ENCODE data around the gene VARS1. TPM values are rescaled to one million over a fixed set of nuclear protein-coding genes. Genes with fewer than 3 reads are reported as not detected.
A peak's percentile ranks its signal among the peaks of the same experiment; 100 is the strongest.

VARS1 gene
- total and polyA plus RNA-seq, 2 of the 8 experiments (the other 6 are each of a cell fraction or from before 2014, with no cell fraction given) = 53.5 to 162 TPM

DNA sequence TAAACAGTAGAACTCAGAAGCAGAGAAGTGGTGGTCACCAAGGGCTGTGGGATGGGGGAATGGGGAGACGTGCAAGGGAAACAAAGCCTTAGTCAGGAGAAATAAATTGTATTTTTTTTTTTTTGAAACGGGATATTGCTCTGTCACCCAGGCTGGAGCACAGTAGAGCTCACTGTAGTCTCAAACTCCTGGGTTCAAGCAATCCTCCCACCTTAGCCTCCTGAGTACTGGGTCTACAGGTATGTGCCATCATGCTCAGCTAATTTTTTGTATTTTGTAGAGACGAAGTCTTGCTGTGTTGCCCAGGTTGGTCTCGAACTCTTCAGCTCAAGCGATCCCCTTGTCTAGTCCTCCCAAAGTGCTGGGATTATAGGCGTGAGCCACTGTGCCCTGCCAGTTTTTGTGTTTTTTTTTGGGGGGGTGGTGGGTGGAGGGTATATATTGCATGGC, 35.4 kb upstream of the VARS1 start:
- H3K4ac ChIP-seq (replicated peaks; ENCODE audit: insufficient read length, low read depth, low read length) = no peak overlapping the region
- peak overlapping the region; percentile 60 to 91 (median 80) for H3K4me3 ChIP-seq (ENCODE audit: extremely low read depth in 1 of 4, insufficient read depth in 2 of 4, low read depth in 3 of 4, low read length in 4 of 4)
- H3K79me2 ChIP-seq (ENCODE audit: control insufficient read depth in 1 of 2, insufficient read depth in 2 of 2, low read length in 2 of 2) = peaks cover 6 to 35% of the 10 kb centered on the region in 2 experiments
- no peak overlapping the region for H4K8ac ChIP-seq (ENCODE audit: extremely low read depth, insufficient read depth, low read length)
- no peak overlapping the region for H2BK12ac ChIP-seq (ENCODE audit: low read depth, low read length)
- no peaks in the 10 kb centered on the region for H3K27me3 ChIP-seq (replicated peaks in 1 of 4; ENCODE audit: control insufficient read depth in 3 of 4, extremely low read depth in 1 of 4, insufficient read depth in 3 of 4, low read length in 3 of 4)
- no peak overlapping the region for H2BK5ac ChIP-seq (ENCODE audit: low read depth, low read length)
- peaks cover 0 to 6% (median under 1%) of the 10 kb centered on the region in 4 experiments; a peak in 2 of 8 replicates for H3K36me3 ChIP-seq (ENCODE audit: control insufficient read depth in 2 of 4, insufficient read depth in 4 of 4, low read length in 3 of 4)
- no peak overlapping the region for H3K18ac ChIP-seq (ENCODE audit: extremely low read depth, low read length)
- H3K23me2 ChIP-seq (ENCODE audit: low read depth, low read length) = peaks cover 16% of the 10 kb centered on the region
- H4K5ac ChIP-seq (ENCODE audit: insufficient read length, low read depth, low read length) = no peak overlapping the region
- peaks cover 4 to 7% (median 4%) of the 10 kb centered on the region in 4 experiments; a peak in 6 of 7 replicates for H3K4me1 ChIP-seq (replicated peaks in 1 of 4; ENCODE audit: control insufficient read depth in 3 of 4, insufficient read depth in 4 of 4, low read length in 3 of 4)
- no peak overlapping the region for H2AFZ ChIP-seq (ENCODE audit: low read length)
- peaks cover 0 to 3% of the 10 kb centered on the region in 2 experiments for H4K20me1 ChIP-seq (replicated peaks in 1 of 2; ENCODE audit: control insufficient read depth in 1 of 2, insufficient read depth in 2 of 2, low read length in 2 of 2)
- peak overlapping the region in 1 of 4 experiments; percentile 69; a peak in 2 of 7 replicates for H3K9ac ChIP-seq (replicated peaks in 1 of 4; ENCODE audit: extremely low read depth in 1 of 4, low read depth in 3 of 4, low read length in 3 of 4)
- no peak overlapping the region for H3K56ac ChIP-seq (replicated peaks; ENCODE audit: insufficient read length, low read depth, low read length)
- no peak overlapping the region for H2BK20ac ChIP-seq (ENCODE audit: low read length)
- ChIA-PET CTCF (ENCODE audit: partially characterized antibody) (interaction anchor here (0.8 to 3.5 kb wide), 31 partner anchors 10 to 152 kb away, joined by 3 to 27 read pairs (median 6); partner anchors contain the start of genes LSM2, LY6G5C and MPIG6B), POLR2A (ENCODE audit: partially characterized antibody) (interaction anchor here (0.8 to 11.4 kb wide), 16 partner anchors 8 to 179 kb away, joined by 3 to 189 read pairs (median 4); partner anchors contain the start of genes BAG6, LSM2, LY6G5C and MPIG6B)
- no peak overlapping the region for H3K23ac ChIP-seq (ENCODE audit: insufficient read length)
- no peak overlapping the region for H3K27ac ChIP-seq (ENCODE audit: low read depth, low read length)
- no peak for DNase-seq (ENCODE audit: low read depth in 1 of 2, low spot score in 2 of 2)
- H3K79me1 ChIP-seq (ENCODE audit: low read depth, low read length) = peaks cover 2% of the 10 kb centered on the region; the same call in 1 of the 2 replicates
- no peak overlapping the region for H2BK15ac ChIP-seq (ENCODE audit: low read length)
- no peak overlapping the region for H4K91ac ChIP-seq (replicated peaks; ENCODE audit: insufficient read length, low read length)
- TF ChIP-seq CREB1 (IDR thresholded peaks at IDR 0.05) (no peak), BCL11A (IDR thresholded peaks at IDR 0.05; ENCODE audit: low read depth in 2 of 2, low read length in 2 of 2) (no peak), EZH2 (IDR thresholded peaks at IDR 0.05; ENCODE audit: low read depth, low read length, severe bottlenecking) (no peak), HDAC6 (IDR thresholded peaks at IDR 0.05; ENCODE audit: low read depth, low read length) (no peak)
- TF ChIP-seq, protein P1, sequence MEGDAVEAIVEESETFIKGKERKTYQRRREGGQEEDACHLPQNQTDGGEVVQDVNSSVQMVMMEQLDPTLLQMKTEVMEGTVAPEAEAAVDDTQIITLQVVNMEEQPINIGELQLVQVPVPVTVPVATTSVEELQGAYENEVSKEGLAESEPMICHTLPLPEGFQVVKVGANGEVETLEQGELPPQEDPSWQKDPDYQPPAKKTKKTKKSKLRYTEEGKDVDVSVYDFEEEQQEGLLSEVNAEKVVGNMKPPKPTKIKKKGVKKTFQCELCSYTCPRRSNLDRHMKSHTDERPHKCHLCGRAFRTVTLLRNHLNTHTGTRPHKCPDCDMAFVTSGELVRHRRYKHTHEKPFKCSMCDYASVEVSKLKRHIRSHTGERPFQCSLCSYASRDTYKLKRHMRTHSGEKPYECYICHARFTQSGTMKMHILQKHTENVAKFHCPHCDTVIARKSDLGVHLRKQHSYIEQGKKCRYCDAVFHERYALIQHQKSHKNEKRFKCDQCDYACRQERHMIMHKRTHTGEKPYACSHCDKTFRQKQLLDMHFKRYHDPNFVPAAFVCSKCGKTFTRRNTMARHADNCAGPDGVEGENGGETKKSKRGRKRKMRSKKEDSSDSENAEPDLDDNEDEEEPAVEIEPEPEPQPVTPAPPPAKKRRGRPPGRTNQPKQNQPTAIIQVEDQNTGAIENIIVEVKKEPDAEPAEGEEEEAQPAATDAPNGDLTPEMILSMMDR (IDR thresholded peaks at IDR 0.05; ENCODE audit: control extremely low read depth in 1 of 3, insufficient read depth in 1 of 3, low read depth in 1 of 3, low read length in 3 of 3) = no peak
- no peak overlapping the region for H2BK120ac ChIP-seq (replicated peaks; ENCODE audit: low read depth, low read length)
- no peak overlapping the region for H3K14ac ChIP-seq (ENCODE audit: insufficient read length)
- no peak overlapping the region for H2AK5ac ChIP-seq (ENCODE audit: low read depth, low read length)
- 78% methylated on average over 6 of the region's 6 CpGs; no CpG with 5 or more reads in 1 of the 2 experiments for whole genome bisulfite sequencing, 2 experiments (ENCODE audit: extremely low coverage in 1 of 2, insufficient coverage in 1 of 2, insufficient read length in 1 of 2, insufficient replicate concordance in 2 of 2, low coverage in 1 of 2, low lambda C conversion rate in 2 of 2, missing lambda C conversion rate in 1 of 2)
- peak overlapping the region; percentile 81 to 89 for H3K4me2 ChIP-seq (ENCODE audit: insufficient read depth in 1 of 2, low read depth in 2 of 2, low read length in 2 of 2)
- FAIRE-seq = no peak
- H3K9me3 ChIP-seq (ENCODE audit: insufficient read depth in 2 of 2, low read depth in 1 of 2, low read length in 1 of 2) = no peaks in the 10 kb centered on the region
